ENCODE measurements around the gene DAGLB. TPM values are rescaled to one million over a fixed set of nuclear protein-coding genes. Genes with fewer than 3 reads are reported as not detected.

DAGLB gene
- total and polyA plus RNA-seq, 2 experiments from 2014 or later: 26.7 to 31.7 TPM

DNA sequence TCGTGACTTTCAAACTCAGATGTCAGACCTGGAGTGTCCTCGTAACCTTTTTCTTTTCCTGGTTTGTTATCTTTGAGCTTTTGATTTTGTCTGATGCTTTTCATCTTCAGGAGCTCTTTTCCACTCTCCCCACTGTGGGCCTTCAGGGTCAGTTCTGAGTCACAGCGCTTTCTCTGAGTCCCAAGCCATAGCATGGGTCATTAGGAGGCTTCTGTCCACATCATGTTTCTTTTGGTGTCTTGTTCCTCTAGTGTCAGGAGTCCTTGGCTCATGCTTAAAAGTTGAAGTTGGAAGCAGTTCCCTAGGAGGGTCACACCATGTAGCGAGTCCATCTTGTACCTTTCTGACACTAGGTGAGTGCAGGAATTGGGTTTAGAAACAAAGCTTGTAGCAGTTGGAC lies 40.3 kb downstream of the DAGLB start:
- H3K36me3 ChIP-seq (ENCODE audit: low read depth): peaks cover 82% of the 10 kb centered on the region
- no peak for DNase-seq

GRCh38 chr7:6406121-6406520 lies 41.6 kb downstream of the DAGLB start:
- no peaks in the 10 kb centered on the region for H3K4me1 ChIP-seq (ENCODE audit: insufficient read depth)
- H3K27ac ChIP-seq: no peak overlapping the region
- peaks cover 57% of the 10 kb centered on the region for H3F3A ChIP-seq (ENCODE audit: insufficient read depth)
- H3K36me3 ChIP-seq (ENCODE audit: low read depth): peaks cover 86% of the 10 kb centered on the region
- TF ChIP-seq EZH2phosphoT487 (IDR thresholded peaks at IDR 0.05; ENCODE audit: insufficient read depth, low read depth): no peak
- no peak for TF ChIP-seq EZH2 (IDR thresholded peaks at IDR 0.05; ENCODE audit: insufficient read depth, poor library complexity, severe bottlenecking)
- H2AFZ ChIP-seq: no peak overlapping the region
- H3K27me3 ChIP-seq (replicated peaks; ENCODE audit: insufficient read depth): no peaks in the 10 kb centered on the region
- 97 to 99% methylated on average over 5 of the region's 5 CpGs for WGBS, 2 experiments (ENCODE audit: low coverage in 1 of 2, low lambda C conversion rate in 2 of 2, missing lambda C conversion rate in 2 of 2)
- no peak overlapping the region for H3K4me2 ChIP-seq (ENCODE audit: unreplicated experiment)
- no peaks in the 10 kb centered on the region for H3K9me2 ChIP-seq (ENCODE audit: insufficient read depth)
- no peak overlapping the region for H3K4me3 ChIP-seq
- DNase-seq: no peak
- peaks cover 94% of the 10 kb centered on the region for H3K79me2 ChIP-seq (ENCODE audit: insufficient read depth)
- H3K9ac ChIP-seq: no peak overlapping the region
- in situ Hi-C loops (cut with MboI): no loop called here
- no peaks in the 10 kb centered on the region for H3K9me3 ChIP-seq (ENCODE audit: low read depth)
- H4K20me1 ChIP-seq (ENCODE audit: insufficient read depth): peaks cover 12% of the 10 kb centered on the region

More for the DNA sequence above, 40.3 kb downstream of the DAGLB start:
- TF ChIP-seq EZH2 (IDR thresholded peaks at IDR 0.05; ENCODE audit: insufficient read depth, poor library complexity, severe bottlenecking) (no peak), EZH2phosphoT487 (IDR thresholded peaks at IDR 0.05; ENCODE audit: insufficient read depth, low read depth) (no peak)
- H3K9me2 ChIP-seq (ENCODE audit: insufficient read depth): no peaks in the 10 kb centered on the region
- H3K4me3 ChIP-seq: no peak overlapping the region
- peaks cover 85% of the 10 kb centered on the region for H3K79me2 ChIP-seq (ENCODE audit: insufficient read depth)
- H3K4me2 ChIP-seq (ENCODE audit: unreplicated experiment): no peak overlapping the region
- no peaks in the 10 kb centered on the region for H3K27me3 ChIP-seq (replicated peaks; ENCODE audit: insufficient read depth)
- no peaks in the 10 kb centered on the region for H3K4me1 ChIP-seq (ENCODE audit: insufficient read depth)
- H3K9ac ChIP-seq: no peak overlapping the region
- H3F3A ChIP-seq (ENCODE audit: insufficient read depth): peaks cover 62% of the 10 kb centered on the region
- H2AFZ ChIP-seq: no peak overlapping the region
- in situ Hi-C loops (cut with MboI): no loop called here
- H3K27ac ChIP-seq: no peak overlapping the region
- H3K9me3 ChIP-seq (ENCODE audit: low read depth): no peaks in the 10 kb centered on the region
- WGBS, 2 experiments (ENCODE audit: low coverage in 1 of 2, low lambda C conversion rate in 2 of 2, missing lambda C conversion rate in 2 of 2): 97 to 98% methylated on average over 4 of the region's 4 CpGs
- peaks cover 12% of the 10 kb centered on the region; the same call in 1 of the 2 replicates for H4K20me1 ChIP-seq (ENCODE audit: insufficient read depth)

DNA sequence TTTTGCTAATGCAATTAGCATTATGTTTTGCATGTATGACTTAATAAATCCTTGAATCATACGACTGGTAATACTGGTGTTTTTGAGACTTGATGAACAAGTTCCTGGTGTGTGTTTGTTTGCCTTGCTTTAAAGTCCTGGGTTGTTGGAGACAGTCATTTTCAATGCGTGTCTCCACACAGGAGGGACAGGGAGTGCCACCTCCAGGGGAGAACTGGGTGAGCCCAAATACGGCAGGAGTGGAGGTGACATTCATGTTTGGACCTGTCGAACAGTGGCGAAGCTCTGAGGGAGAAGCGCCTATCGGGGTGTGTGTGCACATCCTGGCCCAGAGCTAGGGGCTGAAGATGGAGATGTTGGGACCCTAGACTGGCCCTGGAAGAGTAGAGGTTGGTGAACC lies 43.8 kb downstream of the DAGLB start:
- peaks cover 89% of the 10 kb centered on the region for H3K36me3 ChIP-seq (ENCODE audit: low read depth)
- 94 to 96% methylated on average over 7 of the region's 7 CpGs for WGBS, 2 experiments (ENCODE audit: low coverage in 1 of 2, low lambda C conversion rate in 2 of 2, missing lambda C conversion rate in 2 of 2)
- H3K27me3 ChIP-seq (replicated peaks; ENCODE audit: insufficient read depth): no peaks in the 10 kb centered on the region
- no peak overlapping the region for H3K27ac ChIP-seq
- H3K4me2 ChIP-seq (ENCODE audit: unreplicated experiment): no peak overlapping the region
- no peaks in the 10 kb centered on the region for H3K9me2 ChIP-seq (ENCODE audit: insufficient read depth)
- peaks cover 27% of the 10 kb centered on the region for H4K20me1 ChIP-seq (ENCODE audit: insufficient read depth)
- TF ChIP-seq EZH2phosphoT487 (IDR thresholded peaks at IDR 0.05; ENCODE audit: insufficient read depth, low read depth): no peak
- TF ChIP-seq EZH2 (IDR thresholded peaks at IDR 0.05; ENCODE audit: insufficient read depth, poor library complexity, severe bottlenecking): no peak
- no peaks in the 10 kb centered on the region for H3K9me3 ChIP-seq (ENCODE audit: low read depth)
- H2AFZ ChIP-seq: no peak overlapping the region
- H3F3A ChIP-seq (ENCODE audit: insufficient read depth): peaks cover 58% of the 10 kb centered on the region
- DNase-seq: no peak
- peaks cover 98% of the 10 kb centered on the region for H3K79me2 ChIP-seq (ENCODE audit: insufficient read depth)
- peaks cover 15% of the 10 kb centered on the region for H3K4me1 ChIP-seq (ENCODE audit: insufficient read depth)
- in situ Hi-C loops (cut with MboI): no loop called here
- no peak overlapping the region for H3K4me3 ChIP-seq
- H3K9ac ChIP-seq: no peak overlapping the region

DNA sequence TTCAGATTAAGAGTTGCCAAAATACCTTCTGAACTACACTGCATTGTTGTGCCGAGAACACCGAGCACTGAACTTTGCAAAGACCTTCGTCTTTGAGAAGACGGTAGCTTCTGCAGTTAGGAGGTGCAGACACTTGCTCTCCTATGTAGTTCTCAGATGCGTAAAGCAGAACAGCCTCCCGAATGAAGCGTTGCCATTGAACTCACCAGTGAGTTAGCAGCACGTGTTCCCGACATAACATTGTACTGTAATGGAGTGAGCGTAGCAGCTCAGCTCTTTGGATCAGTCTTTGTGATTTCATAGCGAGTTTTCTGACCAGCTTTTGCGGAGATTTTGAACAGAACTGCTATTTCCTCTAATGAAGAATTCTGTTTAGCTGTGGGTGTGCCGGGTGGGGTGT lies 45.0 kb downstream of the DAGLB start:
- Histone ChIP-seq H4K20me1 (ENCODE audit: insufficient read depth) (peaks cover 34% of the 10 kb centered on the region), H3K79me2 (ENCODE audit: insufficient read depth) (peaks cover 100% of the 10 kb centered on the region), H3K4me3 (no peak overlapping the region), H3K4me2 (ENCODE audit: unreplicated experiment) (no peak overlapping the region), H3K4me1 (ENCODE audit: insufficient read depth) (peaks cover 24% of the 10 kb centered on the region), H3K9me3 (ENCODE audit: low read depth) (no peaks in the 10 kb centered on the region), H3K36me3 (ENCODE audit: low read depth) (peaks cover 80% of the 10 kb centered on the region), H3F3A (ENCODE audit: insufficient read depth) (peaks cover 58% of the 10 kb centered on the region), H2AFZ (no peak overlapping the region), H3K9me2 (ENCODE audit: insufficient read depth) (no peaks in the 10 kb centered on the region), H3K27me3 (replicated peaks; ENCODE audit: insufficient read depth) (no peaks in the 10 kb centered on the region), H3K27ac (no peak overlapping the region), H3K9ac (no peak overlapping the region)
- TF ChIP-seq EZH2phosphoT487 (IDR thresholded peaks at IDR 0.05; ENCODE audit: insufficient read depth, low read depth) (no peak), EZH2 (IDR thresholded peaks at IDR 0.05; ENCODE audit: insufficient read depth, poor library complexity, severe bottlenecking) (no peak)
- WGBS, 2 experiments (ENCODE audit: low coverage in 1 of 2, low lambda C conversion rate in 2 of 2, missing lambda C conversion rate in 2 of 2): 89 to 90% methylated on average over 13 of the region's 13 CpGs
- no peak for DNase-seq
- in situ Hi-C loops (cut with MboI): no loop called here

- H3K36me3 ChIP-seq (ENCODE audit: low read depth): peaks cover 74% of the 10 kb centered on the region
- DNase-seq: no peak
- peaks cover 24% of the 10 kb centered on the region for H3K4me1 ChIP-seq (ENCODE audit: insufficient read depth)
- H3K27ac ChIP-seq: no peak overlapping the region
- no peak overlapping the region for H3K4me3 ChIP-seq
- H3F3A ChIP-seq (ENCODE audit: insufficient read depth): peaks cover 52% of the 10 kb centered on the region
- no peak for TF ChIP-seq EZH2 (IDR thresholded peaks at IDR 0.05; ENCODE audit: insufficient read depth, poor library complexity, severe bottlenecking)
- no peak for TF ChIP-seq EZH2phosphoT487 (IDR thresholded peaks at IDR 0.05; ENCODE audit: insufficient read depth, low read depth)
- in situ Hi-C loops (cut with MboI): no loop called here
- no peaks in the 10 kb centered on the region for H3K27me3 ChIP-seq (replicated peaks; ENCODE audit: insufficient read depth)
- no peaks in the 10 kb centered on the region for H3K9me3 ChIP-seq (ENCODE audit: low read depth)
- H3K79me2 ChIP-seq (ENCODE audit: insufficient read depth): peaks cover 100% of the 10 kb centered on the region
- H4K20me1 ChIP-seq (ENCODE audit: insufficient read depth): peaks cover 34% of the 10 kb centered on the region
- no peak overlapping the region for H2AFZ ChIP-seq
- H3K9ac ChIP-seq: no peak overlapping the region
- H3K4me2 ChIP-seq (ENCODE audit: unreplicated experiment): no peak overlapping the region
- WGBS, 2 experiments (ENCODE audit: low coverage in 1 of 2, low lambda C conversion rate in 2 of 2, missing lambda C conversion rate in 2 of 2): 85 to 86% methylated on average over 17 of the region's 17 CpGs
- H3K9me2 ChIP-seq (ENCODE audit: insufficient read depth): no peaks in the 10 kb centered on the region
Observed at GRCh38 chr7:6402041-6402440, 45.7 kb downstream of the DAGLB start.

All from GM23248 (cell line).